Stomach (tissue), 4 donors: Measurements from ENCODE around the gene GORASP2.

ENCODE experiments used
- POLR2A ChIP-seq, 4 donors: fragments of 450-650 bp; IDR thresholded peaks; one replicate each; pipeline ENCODE4 v1.6.1; 2016; ENCODE audit warnings: antibody characterized with exemption in 4 of 4, control low read depth in 2 of 4, mild to moderate bottlenecking in 1 of 4, moderate library complexity in 1 of 4
- TF ChIP-seq, protein P1 (sequence below), 7 experiments: fragments of 450-650 bp in 4 of 7; fragments of 200-600 bp in 3 of 7; sonication (generic) in 3 of 7; IDR thresholded peaks; one replicate each; pipeline ENCODE4 v1.5.1; 2016 to 2019; ENCODE audit warnings: antibody characterized with exemption in 7 of 7, control low read depth in 2 of 7, mild to moderate bottlenecking in 1 of 7

DNA sequence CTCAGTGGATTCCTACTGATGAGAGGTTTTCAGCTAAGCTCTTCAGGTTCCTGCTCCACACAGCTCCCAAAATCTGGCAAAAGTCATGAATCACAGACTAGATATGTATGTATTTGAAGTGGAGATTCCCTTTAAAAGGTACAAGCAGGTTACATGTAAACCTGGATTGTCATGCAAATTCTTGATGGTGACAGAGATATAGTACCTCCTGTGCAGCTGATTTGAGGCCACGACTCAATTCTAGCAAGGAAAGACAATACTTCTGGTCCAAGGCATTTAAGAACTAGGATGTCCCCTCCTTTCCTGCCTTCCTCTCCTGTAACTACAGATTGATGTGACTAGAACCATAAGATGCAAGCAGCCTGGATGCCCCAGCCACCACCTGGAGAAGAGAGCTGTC, 55.0 kb downstream of the GORASP2 start:
- TF ChIP-seq, protein P1, sequence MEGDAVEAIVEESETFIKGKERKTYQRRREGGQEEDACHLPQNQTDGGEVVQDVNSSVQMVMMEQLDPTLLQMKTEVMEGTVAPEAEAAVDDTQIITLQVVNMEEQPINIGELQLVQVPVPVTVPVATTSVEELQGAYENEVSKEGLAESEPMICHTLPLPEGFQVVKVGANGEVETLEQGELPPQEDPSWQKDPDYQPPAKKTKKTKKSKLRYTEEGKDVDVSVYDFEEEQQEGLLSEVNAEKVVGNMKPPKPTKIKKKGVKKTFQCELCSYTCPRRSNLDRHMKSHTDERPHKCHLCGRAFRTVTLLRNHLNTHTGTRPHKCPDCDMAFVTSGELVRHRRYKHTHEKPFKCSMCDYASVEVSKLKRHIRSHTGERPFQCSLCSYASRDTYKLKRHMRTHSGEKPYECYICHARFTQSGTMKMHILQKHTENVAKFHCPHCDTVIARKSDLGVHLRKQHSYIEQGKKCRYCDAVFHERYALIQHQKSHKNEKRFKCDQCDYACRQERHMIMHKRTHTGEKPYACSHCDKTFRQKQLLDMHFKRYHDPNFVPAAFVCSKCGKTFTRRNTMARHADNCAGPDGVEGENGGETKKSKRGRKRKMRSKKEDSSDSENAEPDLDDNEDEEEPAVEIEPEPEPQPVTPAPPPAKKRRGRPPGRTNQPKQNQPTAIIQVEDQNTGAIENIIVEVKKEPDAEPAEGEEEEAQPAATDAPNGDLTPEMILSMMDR (IDR thresholded peaks at IDR 0.05), result no peak
- TF ChIP-seq POLR2A (IDR thresholded peaks at IDR 0.05), result no peak
